Transverse colon (tissue), 4 donors: ENCODE measurements around the gene HIVEP3.

Experiments used
- CTCF ChIP-seq, 5 experiments: fragments of 200-600 bp in 3 of 5; fragments of 450-650 bp in 2 of 5; sonication (generic) in 3 of 5; IDR thresholded peaks; 1 replicate in 2 of 5; 2 replicates in 3 of 5; pipeline ENCODE4 v1.5.1; 2016 to 2017; ENCODE audit warnings: antibody characterized with exemption in 5 of 5, inconsistent platforms in 3 of 5, mild to moderate bottlenecking in 2 of 5, moderate library complexity in 1 of 5
- EP300 ChIP-seq: sonication (generic); formaldehyde crosslinking; IDR thresholded peaks from one replicate; pipeline ENCODE4 v1.6.1; 2017; ENCODE audit warnings: antibody characterized with exemption, low read depth
- POLR2A ChIP-seq: fragments of 450-650 bp; IDR thresholded peaks from one replicate; pipeline ENCODE4 v1.6.1; 2016; ENCODE audit warnings: antibody characterized with exemption, mild to moderate bottlenecking, moderate library complexity
- POLR2AphosphoS5 ChIP-seq, 3 donors: sonication (generic); formaldehyde crosslinking; IDR thresholded peaks; one replicate each; pipeline ENCODE4 v1.6.1; 2016; ENCODE audit warnings: antibody characterized with exemption in 3 of 3

- TF ChIP-seq POLR2AphosphoS5 (IDR thresholded peaks at IDR 0.05) = no peak
- no peak for TF ChIP-seq POLR2A
- TF ChIP-seq CTCF (IDR thresholded peaks at IDR 0.05) = no peak
- TF ChIP-seq EP300 = no peak
Measured at GRCh38 chr1:41848216-41848952, 70.3 kb downstream of the HIVEP3 start.
